GM23338 (cell line): ENCODE results near the gene SRGAP3. TPM values are rescaled to one million over a fixed set of nuclear protein-coding genes. Genes with fewer than 3 reads are reported as not detected.

ENCODE experiments used
- ATAC-seq: fragments of 200-7000 bp; cut with Tn5 transposase; 3 replicates; pipeline ENCODE4 v1.9.1; 2020
- DNase-seq: peaks from one replicate; pipeline ENCODE4 v3.0.0-alpha.2; 2015; ENCODE audit warnings: low spot score
- H2AFZ ChIP-seq: fragments of 200-600 bp; sonication (generic); 2 replicates; pipeline ENCODE4 v1.8.0; 2016; ENCODE audit warnings: antibody characterized with exemption, mild to moderate bottlenecking, moderate library complexity
- H3F3A ChIP-seq: fragments of 200-600 bp; sonication (generic); replicated peaks from 2 replicates; pipeline ENCODE4 v1.8.0; 2017; ENCODE audit warnings: antibody characterized with exemption, mixed run types, low read depth
- H3K27ac ChIP-seq: fragments of 200-600 bp; sonication (generic); 2 replicates; pipeline ENCODE4 v1.6.1; 2016; ENCODE audit warnings: low read depth
- H3K27me3 ChIP-seq: fragments of 200-600 bp; sonication (generic); 2 replicates; pipeline ENCODE4 v1.8.0; 2016; ENCODE audit warnings: mild to moderate bottlenecking, mixed run types, moderate library complexity; ENCODE audit not compliant: insufficient read depth
- H3K36me3 ChIP-seq: fragments of 200-600 bp; sonication (generic); 2 replicates; pipeline ENCODE4 v1.8.0; 2016; ENCODE audit warnings: mild to moderate bottlenecking; ENCODE audit not compliant: insufficient read depth
- H3K4me1 ChIP-seq: fragments of 200-600 bp; sonication (generic); 2 replicates; pipeline ENCODE4 v1.8.0; 2016; ENCODE audit warnings: mild to moderate bottlenecking, moderate library complexity; ENCODE audit not compliant: insufficient read depth
- H3K4me2 ChIP-seq: fragments of 200-600 bp; sonication (generic); 2 replicates; pipeline ENCODE4 v1.7.1; 2017; ENCODE audit warnings: mixed run types
- H3K4me3 ChIP-seq: fragments of 200-600 bp; sonication (generic); 2 replicates; pipeline ENCODE4 v1.6.1; 2016; ENCODE audit warnings: mixed run types
- H3K79me2 ChIP-seq: fragments of 200-600 bp; sonication (generic); replicated peaks from 2 replicates; pipeline ENCODE4 v1.8.0; 2017; ENCODE audit warnings: mild to moderate bottlenecking; ENCODE audit not compliant: insufficient read depth
- H3K9me2 ChIP-seq: fragments of 200-600 bp; sonication (generic); 2 replicates; pipeline ENCODE4 v1.8.0; 2017; ENCODE audit not compliant: insufficient read depth
- H4K20me1 ChIP-seq: fragments of 200-600 bp; sonication (generic); replicated peaks from 2 replicates; pipeline ENCODE4 v1.8.0; 2017; ENCODE audit warnings: mild to moderate bottlenecking; ENCODE audit not compliant: insufficient read depth
- H3K27ac Mint-ChIP-seq: 2 replicates; pipeline ENCODE4 v1.8.0; 2020; ENCODE audit warnings: inconsistent platforms, mild to moderate bottlenecking, moderate library complexity, mixed read lengths
- H3K27me3 Mint-ChIP-seq: 3 replicates; pipeline ENCODE4 v1.8.0; 2022; ENCODE audit warnings: low read depth, mild to moderate bottlenecking, moderate library complexity, mixed read lengths, inconsistent platforms; ENCODE audit not compliant: insufficient read depth, poor library complexity
- H3K36me3 Mint-ChIP-seq: 3 replicates; pipeline ENCODE4 v1.8.0; 2021; ENCODE audit warnings: low read depth, mild to moderate bottlenecking, inconsistent platforms, moderate library complexity, mixed read lengths
- H3K4me1 Mint-ChIP-seq: 3 replicates; pipeline ENCODE4 v1.8.0; 2020; ENCODE audit warnings: mild to moderate bottlenecking, inconsistent platforms, mixed read lengths
- H3K4me3 Mint-ChIP-seq: 3 replicates; pipeline ENCODE4 v1.8.0; 2021; ENCODE audit warnings: moderate library complexity, mild to moderate bottlenecking, inconsistent platforms, mixed read lengths
- H3K9me3 Mint-ChIP-seq: 3 replicates; pipeline ENCODE4 v1.8.0; 2020; ENCODE audit warnings: moderate library complexity, mild to moderate bottlenecking, inconsistent platforms, mixed read lengths
- CTCF ChIP-seq, 2 experiments: fragments of 200-600 bp in 1 of 2; sonication (generic) in 1 of 2; conservative IDR thresholded peaks; 2 replicates each; pipeline versions ENCODE4 v1.5.1 to v1.6.1; 2016 to 2017; ENCODE audit warnings: antibody characterized with exemption in 2 of 2, low read depth in 2 of 2, mild to moderate bottlenecking in 2 of 2, moderate library complexity in 1 of 2
- ETS1 ChIP-seq: IDR thresholded peaks from 2 replicates; pipeline ENCODE4 v1.6.1; 2016; ENCODE audit warnings: antibody characterized with exemption
- EZH2 ChIP-seq: fragments of 200-600 bp; sonication (generic); IDR thresholded peaks from one replicate; pipeline ENCODE4 v1.8.0; 2017; ENCODE audit warnings: antibody characterized with exemption, mild to moderate bottlenecking, low read depth; ENCODE audit not compliant: unreplicated experiment
- JUNB ChIP-seq: IDR thresholded peaks from one replicate; pipeline ENCODE4 v1.6.1; 2016; ENCODE audit warnings: antibody characterized with exemption; ENCODE audit not compliant: unreplicated experiment
- NANOG ChIP-seq: IDR thresholded peaks from 2 replicates; pipeline ENCODE4 v1.6.1; 2016; ENCODE audit warnings: antibody characterized with exemption, borderline replicate concordance
- POLR2AphosphoS5 ChIP-seq: IDR thresholded peaks from 2 replicates; pipeline ENCODE4 v1.6.1; 2016; ENCODE audit warnings: antibody characterized with exemption, low read depth
- REST ChIP-seq: IDR thresholded peaks from one replicate; pipeline ENCODE4 v1.6.1; 2018; ENCODE audit warnings: antibody characterized with exemption; ENCODE audit not compliant: unreplicated experiment
- STAT1 ChIP-seq: IDR thresholded peaks from one replicate; pipeline ENCODE4 v1.6.1; 2016; ENCODE audit warnings: antibody characterized with exemption; ENCODE audit not compliant: unreplicated experiment
- ZNF114 ChIP-seq: fragments of 250-450 bp; sonication (Bioruptor Pico); IDR thresholded peaks from 2 replicates; pipeline ENCODE4 v1.5.0; 2020; ENCODE audit warnings: mild to moderate bottlenecking, moderate library complexity
- ZNF331 ChIP-seq: fragments of 250-450 bp; sonication (Bioruptor Pico); IDR thresholded peaks from 2 replicates; pipeline ENCODE4 v1.5.0; 2020; ENCODE audit warnings: low read depth, mild to moderate bottlenecking, moderate library complexity
- ZNF462 ChIP-seq: fragments of 250-450 bp; sonication (Bioruptor Pico); IDR thresholded peaks from 2 replicates; pipeline ENCODE4 v1.5.0; 2020; ENCODE audit warnings: mild to moderate bottlenecking, moderate library complexity
- polyA plus RNA-seq: library from polyadenylated mRNA; unstranded; fragments of >200 nt; fragmentation: Nextera tagmentation; extraction: Ambion mirVana; gene quantifications from 2 replicates; pipeline ENCODE4 v1.2.1, GENCODE V29; 2016
- total RNA-seq: library from RNA; depleted of rRNA; stranded (reverse); fragments of >200 nt; shearing (Covaris generic); gene quantifications from 2 replicates; pipeline ENCODE4 v1.2.3, GENCODE V29; 2014

The SRGAP3 gene
- total and polyA plus RNA-seq, 2 experiments from 2014 or later: 6.4 to 9.4 TPM

GRCh38 chr3:8953313-8953712, 296.1 kb downstream of the SRGAP3 start (continued):
- TF ChIP-seq ZNF462 (CRISPR knock-in tag): no peak
- no peak for TF ChIP-seq EZH2
- no peak for TF ChIP-seq JUNB
- TF ChIP-seq POLR2AphosphoS5: no peak
- TF ChIP-seq ETS1: no peak
- TF ChIP-seq ZNF114: no peak
- TF ChIP-seq STAT1: no peak

- Histone ChIP-seq H3K4me2 (no peak overlapping the region), H3K4me3 (no peak overlapping the region), H2AFZ (no peak overlapping the region), H3K36me3 (no peaks in the 10 kb centered on the region; the same call in 1 of the 2 replicates), H3F3A (no peaks in the 10 kb centered on the region), H3K79me2 (peaks cover 81% of the 10 kb centered on the region), H3K9me2 (no peaks in the 10 kb centered on the region), H3K27me3 (no peaks in the 10 kb centered on the region), H3K27ac (no peak overlapping the region), H4K20me1 (peaks cover 43% of the 10 kb centered on the region), H3K4me1 (0 out of 2 replicates have a peak, but pooled peaks cover 10% of the 10 kb centered on the region)
- Mint-ChIP-seq H3K4me1 (no peaks in the 10 kb centered on the region; the same call in 2 of the 3 replicates), H3K9me3 (no peaks in the 10 kb centered on the region), H3K4me3 (no peak overlapping the region), H3K27ac (no peak overlapping the region), H3K27me3 (peaks cover 3% of the 10 kb centered on the region), H3K36me3 (peaks cover 14% of the 10 kb centered on the region; the same call in 2 of the 3 replicates)
- ATAC-seq (no peak), DNase-seq (no peak)
- TF ChIP-seq POLR2AphosphoS5: no peak
- no peak for TF ChIP-seq ETS1
- no peak for TF ChIP-seq REST
- no peak for TF ChIP-seq CTCF (conservative IDR thresholded peaks at IDR 0.05; ENCODE audit: low read depth in 2 of 2)
- no peak for TF ChIP-seq ZNF331 (CRISPR knock-in tag)
- TF ChIP-seq NANOG: no peak
- no peak for TF ChIP-seq JUNB
Observed at GRCh38 chr3:8952130-8952529, 297.3 kb downstream of the SRGAP3 start.
